Glutamatergic neuron (in vitro differentiated cells): ENCODE measurements around the gene WASL. TPM values are rescaled to one million over a fixed set of nuclear protein-coding genes. Genes with fewer than 3 reads are reported as not detected.

Experiments used
- DNase-seq: peaks from one replicate; pipeline ENCODE4 v3.0.0; 2022
- H3K27ac Mint-ChIP-seq: one replicate; pipeline ENCODE4 v1.8.0; 2020; ENCODE audit warnings: mild to moderate bottlenecking, mixed read lengths, inconsistent platforms; ENCODE audit not compliant: unreplicated experiment
- H3K27me3 Mint-ChIP-seq: one replicate; pipeline ENCODE4 v1.8.0; 2020; ENCODE audit warnings: mild to moderate bottlenecking, moderate library complexity, mixed read lengths, inconsistent platforms; ENCODE audit not compliant: unreplicated experiment
- H3K36me3 Mint-ChIP-seq: one replicate; pipeline ENCODE4 v1.8.0; 2020; ENCODE audit warnings: mild to moderate bottlenecking, mixed read lengths, inconsistent platforms; ENCODE audit not compliant: unreplicated experiment
- H3K4me1 Mint-ChIP-seq: one replicate; pipeline ENCODE4 v1.8.0; 2020; ENCODE audit warnings: mild to moderate bottlenecking, low read depth, mixed read lengths, inconsistent platforms; ENCODE audit not compliant: unreplicated experiment
- H3K4me3 Mint-ChIP-seq: one replicate; pipeline ENCODE4 v1.8.0; 2020; ENCODE audit warnings: mild to moderate bottlenecking, mixed read lengths, inconsistent platforms; ENCODE audit not compliant: unreplicated experiment
- H3K9me3 Mint-ChIP-seq: one replicate; pipeline ENCODE4 v1.8.0; 2020; ENCODE audit warnings: mild to moderate bottlenecking, moderate library complexity, mixed read lengths, inconsistent platforms; ENCODE audit not compliant: unreplicated experiment
- CTCF ChIP-seq: fragments of 200-600 bp; sonication (generic); IDR thresholded peaks from one replicate; pipeline ENCODE4 v1.5.0; 2021; ENCODE audit not compliant: partially characterized antibody, unreplicated experiment
- total RNA-seq: library from RNA; stranded (reverse); fragmentation: NEBNext Ultra II Directional; extraction: Animal tissue kit (Norgen Biotek cat#: 25700); gene quantifications from one replicate; pipeline ENCODE4 v1.2.1, GENCODE V29; 2021; ENCODE audit not compliant: unreplicated experiment

WASL gene
- total RNA-seq, 1 donor from 2014 or later: 33.0 TPM

DNA sequence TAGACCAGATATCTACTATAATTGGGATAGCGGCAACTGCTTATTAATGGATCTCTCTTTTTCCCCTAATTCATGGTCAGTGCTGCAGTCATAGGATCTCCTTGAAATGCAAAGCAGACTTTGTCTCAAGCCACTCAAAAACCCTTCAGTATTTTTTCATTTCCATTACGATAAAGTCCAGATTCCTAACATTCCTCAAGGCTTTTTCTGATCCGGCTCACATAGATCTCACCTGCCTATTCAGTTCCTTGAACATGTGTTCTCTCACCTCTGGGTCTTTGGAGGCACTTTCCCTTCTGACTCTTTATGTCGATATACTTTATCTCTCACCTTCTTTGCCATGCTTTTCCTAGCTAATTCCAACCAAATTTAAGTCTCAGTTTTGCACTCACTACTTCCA, 25.7 kb upstream of the WASL start:
- H3K9me3 Mint-ChIP-seq: no peaks in the 10 kb centered on the region
- DNase-seq: no peak
- no peak for TF ChIP-seq CTCF
- H3K27me3 Mint-ChIP-seq: no peaks in the 10 kb centered on the region
- no peak overlapping the region for H3K27ac Mint-ChIP-seq
- H3K4me1 Mint-ChIP-seq: peaks cover 12% of the 10 kb centered on the region
- H3K36me3 Mint-ChIP-seq: no peaks in the 10 kb centered on the region
- no peak overlapping the region for H3K4me3 Mint-ChIP-seq

DNA sequence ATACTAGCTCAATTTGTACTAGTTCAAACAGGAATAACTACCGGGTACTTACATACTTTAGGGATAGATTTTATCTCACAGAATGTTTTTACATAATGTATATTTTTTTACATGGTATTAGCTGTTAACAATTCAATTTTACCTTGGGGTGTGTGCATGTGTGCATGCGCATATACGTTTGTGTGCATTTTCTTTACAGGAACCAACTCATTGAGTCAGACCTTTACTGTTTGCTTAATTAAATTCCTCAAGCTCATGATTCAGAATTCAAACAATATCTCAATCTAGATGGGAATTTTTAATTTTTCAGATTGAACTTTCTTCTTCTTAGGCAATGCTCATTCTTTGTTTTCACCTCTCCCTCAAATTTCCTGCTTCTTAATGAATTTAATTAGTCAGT, 24.7 kb upstream of the WASL start:
- Mint-ChIP-seq H3K27me3 (no peaks in the 10 kb centered on the region), H3K4me3 (no peak overlapping the region), H3K9me3 (no peaks in the 10 kb centered on the region), H3K36me3 (no peaks in the 10 kb centered on the region), H3K4me1 (peaks cover 12% of the 10 kb centered on the region), H3K27ac (no peak overlapping the region)
- TF ChIP-seq CTCF: no peak
- no peak for DNase-seq

DNA sequence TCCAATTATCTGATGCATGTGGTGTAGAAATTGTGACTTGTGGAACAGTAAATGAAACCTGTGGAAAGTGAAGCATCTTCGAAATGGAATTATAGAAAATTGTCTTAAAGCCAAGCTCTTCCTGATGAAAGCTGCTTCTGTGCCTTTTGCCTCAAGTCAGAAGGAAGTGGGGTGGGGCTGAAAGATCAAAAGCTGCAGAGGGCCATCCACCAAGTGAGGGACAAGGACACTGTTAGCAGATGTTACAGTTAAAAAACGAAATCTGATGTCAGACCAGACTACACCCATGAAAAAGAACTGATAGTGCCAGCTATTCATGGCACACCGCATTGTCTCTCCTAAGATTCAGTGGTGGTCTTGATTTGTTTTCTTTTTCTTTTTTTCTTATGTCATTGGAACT, 23.8 kb upstream of the WASL start:
- Mint-ChIP-seq H3K27ac (no peak overlapping the region), H3K4me1 (peaks cover 12% of the 10 kb centered on the region), H3K27me3 (no peaks in the 10 kb centered on the region), H3K4me3 (no peak overlapping the region), H3K9me3 (no peaks in the 10 kb centered on the region), H3K36me3 (no peaks in the 10 kb centered on the region)
- TF ChIP-seq CTCF: no peak
- no peak for DNase-seq

DNA sequence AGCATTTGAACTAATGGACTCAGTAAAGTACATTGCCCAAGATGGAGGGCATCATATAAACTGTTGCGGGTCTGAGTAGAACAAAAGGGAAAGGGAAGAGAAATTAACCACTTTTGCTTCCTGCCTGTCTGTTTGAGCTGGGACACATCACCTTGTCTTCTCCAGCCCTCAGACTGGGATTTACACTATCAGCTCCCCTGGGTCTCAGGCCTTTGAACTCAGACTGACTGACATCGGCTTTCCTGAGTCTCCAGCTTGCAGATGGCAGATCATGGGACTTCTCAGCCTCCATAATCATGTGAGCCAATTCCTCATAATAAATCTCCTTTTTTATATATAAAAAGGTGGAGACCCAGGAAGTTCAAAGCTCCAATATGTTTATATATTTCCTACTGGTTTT, 23.0 kb upstream of the WASL start:
- Mint-ChIP-seq H3K27ac (no peak overlapping the region), H3K27me3 (no peaks in the 10 kb centered on the region), H3K9me3 (no peaks in the 10 kb centered on the region), H3K4me1 (peaks cover 12% of the 10 kb centered on the region), H3K4me3 (no peak overlapping the region), H3K36me3 (no peaks in the 10 kb centered on the region)
- TF ChIP-seq CTCF: no peak
- no peak for DNase-seq

DNA sequence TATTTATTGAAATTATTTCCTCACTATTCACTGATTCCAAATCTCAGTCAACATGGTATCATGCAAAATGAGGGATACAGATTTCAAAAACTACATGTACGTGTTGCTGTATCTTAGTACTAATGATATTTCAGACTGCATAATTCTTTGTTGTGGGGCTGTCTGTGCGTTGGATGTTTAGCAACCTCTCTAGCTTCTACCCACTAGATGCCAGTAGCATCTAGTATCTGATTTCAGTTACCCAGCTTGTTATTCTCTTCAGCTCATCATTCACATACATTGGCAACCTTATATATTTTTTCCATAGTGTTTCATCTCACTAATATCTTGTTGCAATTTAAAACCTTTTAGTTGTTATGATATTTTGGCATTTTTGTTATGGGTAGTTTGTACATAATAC, 22.5 kb upstream of the WASL start:
- no peak overlapping the region for H3K4me3 Mint-ChIP-seq
- H3K36me3 Mint-ChIP-seq: no peaks in the 10 kb centered on the region
- no peak overlapping the region for H3K27ac Mint-ChIP-seq
- H3K4me1 Mint-ChIP-seq: peaks cover 12% of the 10 kb centered on the region
- no peaks in the 10 kb centered on the region for H3K9me3 Mint-ChIP-seq
- no peak for DNase-seq
- H3K27me3 Mint-ChIP-seq: no peaks in the 10 kb centered on the region
- no peak for TF ChIP-seq CTCF
